Smooth muscle cell of the coronary artery (primary cell): ENCODE data around the gene MGAM2. TPM values are rescaled to one million over a fixed set of nuclear protein-coding genes. Genes with fewer than 3 reads are reported as not detected.

Experiments used
- total RNA-seq: library from RNA; depleted of rRNA; stranded (reverse); fragments of >200 nt; gene quantifications from 2 replicates; pipeline ENCODE4 v1.2.3, GENCODE V29; 2014; ENCODE audit warnings: low replicate concordance

MGAM2 gene
- not detected in 2 replicates for total RNA-seq

GRCh38 chr7:142111499-142111898 is at the start of gene MGAM2:
TSS of gene MGAM2 (plus strand) at chr7:142111718. CDS start at chr7:142116874, 5,156 bp downstream.

GRCh38 chr7:142257958-142258357 is 146.4 kb downstream of the MGAM2 start, which contains the start of gene PRSS58:
TSS of gene PRSS58 (minus strand) at chr7:142258058. CDS start at chr7:142257707, 351 bp downstream.

Other genes with a start within 250 kb of the MGAM2 start
- not detected in 2 replicates for gene OR9A4, start 195.3 kb upstream of the MGAM2 start, total RNA-seq
- gene CLEC5A, start 164.7 kb upstream of the MGAM2 start, total RNA-seq = not detected in 2 replicates
- not detected in 2 replicates for gene TAS2R38, start 137.9 kb upstream of the MGAM2 start, total RNA-seq
- gene MGAM, start 115.8 kb upstream of the MGAM2 start, total RNA-seq = under 0.01 TPM in 2 replicates
- not detected in 2 replicates for gene PRSS58, start 146.3 kb downstream of the MGAM2 start, total RNA-seq